Nephron (organoid): ENCODE results near the gene PRDM13.
"Not testable (repeated sequence)": the region's sequence is repeated elsewhere in the genome, so short reads cannot be mapped to it uniquely, and the experiment has no call there.

ENCODE experiments used
- H3K27ac Mint-ChIP-seq, 3 experiments: 2 replicates each; pipeline ENCODE4 v1.8.0; 2020; ENCODE audit warnings: mixed read lengths in 3 of 3, mild to moderate bottlenecking in 2 of 3, moderate library complexity in 1 of 3
- H3K27me3 Mint-ChIP-seq: 2 replicates; pipeline ENCODE4 v1.8.0; 2021; ENCODE audit warnings: low read depth, mild to moderate bottlenecking, moderate library complexity, mixed read lengths
- H3K36me3 Mint-ChIP-seq: 2 replicates; pipeline ENCODE4 v1.8.0; 2020; ENCODE audit warnings: low read depth, mixed read lengths
- H3K4me1 Mint-ChIP-seq: 2 replicates; pipeline ENCODE4 v1.8.0; 2020; ENCODE audit warnings: mixed read lengths
- H3K4me3 Mint-ChIP-seq, 3 experiments: 2 replicates each; pipeline ENCODE4 v1.8.0; 2020; ENCODE audit warnings: mild to moderate bottlenecking in 3 of 3, mixed read lengths in 3 of 3, moderate library complexity in 2 of 3
- H3K9me3 Mint-ChIP-seq: 2 replicates; pipeline ENCODE4 v1.8.0; 2020; ENCODE audit warnings: mixed read lengths
- CTCF ChIP-seq, 3 experiments: fragments of 200-600 bp; sonication (generic); IDR thresholded peaks; one replicate each; pipeline ENCODE4 v1.5.0; 2021; ENCODE audit warnings: antibody characterized with exemption in 3 of 3; ENCODE audit not compliant: unreplicated experiment in 3 of 3

PRDM13 gene

DNA sequence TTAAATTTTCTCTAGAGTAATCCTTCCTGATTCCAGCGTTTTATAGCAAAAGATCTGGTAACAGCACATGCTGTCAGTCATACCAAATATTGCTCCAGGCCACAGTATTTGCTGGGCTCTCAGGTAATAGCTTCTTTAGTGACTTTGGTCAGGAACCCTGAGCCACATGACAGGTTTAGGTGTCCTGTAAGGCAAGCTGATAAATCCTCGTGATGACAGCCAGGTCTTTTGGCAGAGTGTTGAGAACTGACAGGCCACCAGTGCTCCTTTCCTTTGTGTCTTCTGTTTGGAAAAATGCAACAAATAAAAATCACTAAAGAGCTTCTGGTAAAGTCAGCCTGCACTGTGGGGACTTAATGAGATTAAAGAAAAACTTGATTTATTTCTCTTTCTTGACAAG is 34.6 kb downstream of the PRDM13 start:
- H3K4me3 Mint-ChIP-seq = no peak overlapping the region
- H3K4me1 Mint-ChIP-seq = no peaks in the 10 kb centered on the region
- no peak overlapping the region for H3K27ac Mint-ChIP-seq
- H3K9me3 Mint-ChIP-seq = peaks cover 13% of the 10 kb centered on the region
- peaks cover 10% of the 10 kb centered on the region for H3K27me3 Mint-ChIP-seq
- TF ChIP-seq CTCF (IDR thresholded peaks at IDR 0.05; ENCODE audit: unreplicated experiment in 3 of 3) = no peak
- H3K36me3 Mint-ChIP-seq = no peaks in the 10 kb centered on the region

DNA sequence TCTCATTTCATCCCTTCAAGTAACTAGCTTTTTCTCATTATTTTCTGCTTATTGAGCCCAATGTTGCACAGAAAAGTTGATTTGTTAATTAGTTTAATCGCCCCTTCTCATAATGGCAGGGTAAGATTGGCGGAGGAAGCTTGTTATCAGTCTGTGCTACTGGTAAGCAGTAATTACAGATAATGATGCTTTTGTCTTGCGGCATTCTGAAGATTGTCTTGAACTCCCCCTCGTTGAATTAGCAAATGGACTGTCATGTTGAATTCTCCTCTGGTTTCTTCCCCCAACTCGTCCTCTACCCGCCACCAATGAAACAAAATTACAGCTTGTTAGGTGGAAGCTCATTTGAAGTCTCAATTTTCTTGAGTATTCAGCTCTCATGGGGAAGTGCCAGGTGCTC is 39.4 kb downstream of the PRDM13 start:
- H3K27ac Mint-ChIP-seq = no peak overlapping the region
- H3K4me3 Mint-ChIP-seq = no peak overlapping the region
- H3K36me3 Mint-ChIP-seq = no peaks in the 10 kb centered on the region
- TF ChIP-seq CTCF (IDR thresholded peaks at IDR 0.05; ENCODE audit: unreplicated experiment in 3 of 3) = no peak
- H3K9me3 Mint-ChIP-seq = no peaks in the 10 kb centered on the region
- H3K4me1 Mint-ChIP-seq = no peaks in the 10 kb centered on the region
- H3K27me3 Mint-ChIP-seq = peaks cover 5% of the 10 kb centered on the region

- not testable (repeated sequence) for H3K4me1 Mint-ChIP-seq, H3K4me3 Mint-ChIP-seq, H3K27ac Mint-ChIP-seq, H3K36me3 Mint-ChIP-seq, H3K9me3 Mint-ChIP-seq, H3K27me3 Mint-ChIP-seq
Observed at GRCh38 chr6:99650091-99650571, 43.5 kb downstream of the PRDM13 start.

DNA sequence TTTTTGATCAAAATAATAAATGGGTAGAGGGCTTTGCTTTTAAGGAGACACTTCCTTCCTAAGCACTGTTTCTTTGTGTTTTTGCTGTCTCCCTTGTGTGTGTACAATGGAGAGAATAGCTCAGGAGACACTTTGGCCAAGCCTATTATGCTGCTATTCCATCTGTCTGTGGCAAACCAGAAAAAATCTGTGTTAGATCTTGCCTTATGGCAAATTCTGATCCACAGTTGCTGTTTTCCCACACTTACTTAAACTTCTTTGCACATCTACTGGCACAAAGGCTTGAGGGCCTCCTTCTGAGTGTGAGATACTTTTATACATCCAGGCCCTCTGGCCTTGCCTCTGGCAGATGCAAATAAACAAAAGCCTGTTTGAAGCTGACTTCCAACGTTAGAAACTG is 53.6 kb downstream of the PRDM13 start:
- Mint-ChIP-seq H3K4me3 (no peak overlapping the region), H3K27ac (no peak overlapping the region), H3K27me3 (no peaks in the 10 kb centered on the region), H3K36me3 (no peaks in the 10 kb centered on the region), H3K9me3 (no peaks in the 10 kb centered on the region), H3K4me1 (no peaks in the 10 kb centered on the region)
- no peak for TF ChIP-seq CTCF (IDR thresholded peaks at IDR 0.05; ENCODE audit: unreplicated experiment in 3 of 3)

- Mint-ChIP-seq H3K27me3 (peaks cover 5% of the 10 kb centered on the region), H3K36me3 (no peaks in the 10 kb centered on the region), H3K4me3 (no peak overlapping the region), H3K27ac (no peak overlapping the region), H3K4me1 (no peaks in the 10 kb centered on the region), H3K9me3 (no peaks in the 10 kb centered on the region)
- TF ChIP-seq CTCF (IDR thresholded peaks at IDR 0.05; ENCODE audit: unreplicated experiment in 3 of 3) = no peak
Observed at GRCh38 chr6:99661870-99662269, 55.2 kb downstream of the PRDM13 start.

- H3K27ac Mint-ChIP-seq = no peak overlapping the region
- H3K4me3 Mint-ChIP-seq = no peak overlapping the region
- H3K27me3 Mint-ChIP-seq = peaks cover 5% of the 10 kb centered on the region
- no peaks in the 10 kb centered on the region for H3K36me3 Mint-ChIP-seq
- TF ChIP-seq CTCF (IDR thresholded peaks at IDR 0.05; ENCODE audit: unreplicated experiment in 3 of 3) = no peak
- no peaks in the 10 kb centered on the region for H3K4me1 Mint-ChIP-seq
- no peaks in the 10 kb centered on the region for H3K9me3 Mint-ChIP-seq
Observed at GRCh38 chr6:99662616-99663015, 56.0 kb downstream of the PRDM13 start.
